Epithelial cell of esophagus (primary cell): ENCODE data around the gene TMEM255A.
"Not testable (repeated sequence)": the region's sequence is repeated elsewhere in the genome, so short reads cannot be mapped to it uniquely, and the experiment has no call there.

Experiments used
- DNase-seq: peaks from one replicate; pipeline ENCODE4 v3.0.0; 2010; ENCODE audit warnings: low read depth
- H3K4me3 ChIP-seq: 2 replicates; pipeline ENCODE4 v1.5.1; 2011; ENCODE audit warnings: mild to moderate bottlenecking, low read length, control low read depth
- CTCF ChIP-seq: IDR thresholded peaks from 2 replicates; pipeline ENCODE4 v1.5.1; 2011; ENCODE audit warnings: low read depth, mild to moderate bottlenecking, low read length, control low read depth, inconsistent platforms; ENCODE audit not compliant: insufficient read depth; ENCODE audit errors: missing control alignments

TMEM255A gene

GRCh38 chrX:120310861-120311726 is at the start of gene TMEM255A:
TMEM255A (minus strand) TSS chrX:120311461; CDS start chrX:120311309, 152 bp downstream.
- H3K4me3 ChIP-seq = peak within 1 kb of the TSS; percentile 47
- DNase-seq = peak; percentile 24
- TF ChIP-seq CTCF = no peak

- peak; percentile 61 for DNase-seq
- TF ChIP-seq CTCF = no peak
- H3K4me3 ChIP-seq = no peak overlapping the region
Measured at GRCh38 chrX:120358737-120359456, 47.6 kb upstream of the TMEM255A start.

- DNase-seq = no peak
- H3K4me3 ChIP-seq = no peak overlapping the region
- no peak for TF ChIP-seq CTCF
Measured at GRCh38 chrX:120357186-120357585, 45.9 kb upstream of the TMEM255A start.

- no peak overlapping the region for H3K4me3 ChIP-seq
- no peak for TF ChIP-seq CTCF
- DNase-seq = no peak
Measured at GRCh38 chrX:120356084-120356483, 44.8 kb upstream of the TMEM255A start.

GRCh38 chrX:120350450-120351138 is 39.3 kb upstream of the TMEM255A start:
- TF ChIP-seq CTCF = no peak
- H3K4me3 ChIP-seq = no peak overlapping the region
- DNase-seq = no peak

- H3K4me3 ChIP-seq, DNase-seq: not testable (repeated sequence)
Measured at GRCh38 chrX:120344566-120344965, 33.3 kb upstream of the TMEM255A start.

- TF ChIP-seq CTCF = no peak
- DNase-seq = no peak
- H3K4me3 ChIP-seq = no peak overlapping the region
Measured at GRCh38 chrX:120336899-120337298, 25.6 kb upstream of the TMEM255A start.
